CD4-positive, alpha-beta T cell treated with Interleukin-4 for 4 hours (primary cell): ENCODE measurements around the gene PRKRA.
"Not testable (repeated sequence)": the region's sequence is repeated elsewhere in the genome, so short reads cannot be mapped to it uniquely, and the experiment has no call there.

Experiments
- DNase-seq: peaks from one replicate; pipeline ENCODE4 v3.0.0-alpha.2; 2020

Gene PRKRA

DNA sequence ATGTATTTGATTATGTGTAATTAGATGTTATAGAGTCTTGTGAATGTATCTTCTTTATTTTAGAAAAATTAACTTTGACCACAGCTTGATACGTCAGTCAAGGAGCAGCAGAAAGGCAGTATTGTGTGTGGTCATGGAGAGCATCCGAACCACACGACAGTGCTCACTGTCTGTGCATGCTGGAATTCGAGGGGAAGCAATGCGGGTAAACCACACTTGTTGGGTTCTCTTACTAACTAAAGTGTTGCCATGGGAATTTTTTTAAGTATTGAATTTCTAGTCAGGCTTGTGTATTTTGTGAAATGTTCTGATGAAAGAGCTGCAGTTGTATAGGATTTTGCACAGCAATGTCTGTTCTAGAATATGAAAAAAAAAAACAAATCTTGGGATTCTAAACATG, 5.0 kb upstream of the PRKRA start:
- no peak for DNase-seq

GRCh38 chr2:178452870-178453269, 1.9 kb upstream of the PRKRA start:
- DNase-seq = no peak

DNA sequence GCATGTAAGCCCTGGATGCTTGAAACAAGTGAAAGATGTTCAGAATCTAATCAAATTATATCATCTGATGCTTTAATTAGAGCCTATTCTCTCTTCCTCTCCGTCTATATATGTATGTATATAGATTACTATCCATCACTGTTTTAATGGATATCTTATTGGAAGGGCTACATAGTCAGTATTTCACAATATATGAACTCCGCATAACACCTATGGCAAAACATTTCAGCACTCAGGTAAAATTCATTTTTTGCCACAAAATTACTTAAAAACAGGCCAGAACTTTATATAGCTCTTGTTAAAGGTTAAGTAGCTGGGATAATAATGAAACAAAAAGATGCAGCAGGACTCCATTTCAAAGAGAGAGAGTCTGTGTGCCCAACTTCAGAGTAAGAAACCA, 1.4 kb upstream of the PRKRA start:
- no peak for DNase-seq

DNA sequence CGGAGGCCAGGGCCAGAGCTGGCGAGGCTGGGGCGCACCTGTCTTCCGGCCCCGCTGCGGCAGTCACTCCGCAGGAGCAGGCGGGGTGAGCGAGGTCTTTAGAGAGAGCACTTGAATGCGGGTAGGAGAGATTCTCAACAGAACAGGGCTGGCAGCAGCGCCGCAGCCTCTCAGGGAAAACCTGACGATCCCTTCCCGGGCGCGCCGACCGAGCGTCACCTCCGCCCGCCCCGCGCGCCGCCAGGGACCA, 526 bp downstream of the PRKRA start:
- peak; percentile 79 for DNase-seq

DNA sequence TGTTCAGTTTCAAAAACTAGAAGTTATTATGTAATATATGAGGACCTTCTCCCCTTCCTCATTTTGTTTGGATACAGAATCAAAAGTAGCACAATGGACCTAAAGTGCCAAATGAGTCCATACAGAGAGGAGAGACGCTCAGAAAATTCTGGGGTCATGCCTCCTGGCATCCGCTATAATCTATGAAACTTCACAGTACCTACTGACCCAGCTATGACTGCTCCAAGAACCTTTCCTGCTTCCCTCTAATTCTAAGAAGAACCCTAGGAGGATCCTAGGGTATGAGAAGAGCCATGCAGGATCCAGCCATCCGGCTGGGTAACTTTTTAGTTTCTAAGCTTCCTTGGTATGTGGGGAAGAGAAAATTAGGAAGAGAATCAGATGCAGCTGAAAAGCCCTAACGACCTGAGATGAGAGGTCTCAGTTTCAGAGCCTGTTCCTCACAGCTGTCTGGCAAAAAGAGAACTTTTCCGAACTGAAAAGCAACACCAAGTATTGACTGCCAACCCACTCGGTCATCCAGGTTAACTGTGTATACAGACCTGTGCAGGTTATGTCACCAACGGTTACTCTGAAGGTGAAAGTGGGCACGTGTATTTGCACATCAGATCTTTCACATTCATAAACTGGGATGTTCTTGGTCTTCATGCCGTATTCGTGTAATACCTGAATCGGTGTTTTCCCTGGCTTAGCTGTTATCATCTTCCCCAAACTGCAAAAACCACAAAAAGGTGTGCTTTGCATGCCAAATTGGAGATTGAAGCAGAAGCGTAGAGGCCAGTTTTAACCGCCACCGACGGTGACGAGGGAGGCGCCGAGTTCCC, 1.1 kb downstream of the PRKRA start:
- DNase-seq = peak; percentile 71

DNA sequence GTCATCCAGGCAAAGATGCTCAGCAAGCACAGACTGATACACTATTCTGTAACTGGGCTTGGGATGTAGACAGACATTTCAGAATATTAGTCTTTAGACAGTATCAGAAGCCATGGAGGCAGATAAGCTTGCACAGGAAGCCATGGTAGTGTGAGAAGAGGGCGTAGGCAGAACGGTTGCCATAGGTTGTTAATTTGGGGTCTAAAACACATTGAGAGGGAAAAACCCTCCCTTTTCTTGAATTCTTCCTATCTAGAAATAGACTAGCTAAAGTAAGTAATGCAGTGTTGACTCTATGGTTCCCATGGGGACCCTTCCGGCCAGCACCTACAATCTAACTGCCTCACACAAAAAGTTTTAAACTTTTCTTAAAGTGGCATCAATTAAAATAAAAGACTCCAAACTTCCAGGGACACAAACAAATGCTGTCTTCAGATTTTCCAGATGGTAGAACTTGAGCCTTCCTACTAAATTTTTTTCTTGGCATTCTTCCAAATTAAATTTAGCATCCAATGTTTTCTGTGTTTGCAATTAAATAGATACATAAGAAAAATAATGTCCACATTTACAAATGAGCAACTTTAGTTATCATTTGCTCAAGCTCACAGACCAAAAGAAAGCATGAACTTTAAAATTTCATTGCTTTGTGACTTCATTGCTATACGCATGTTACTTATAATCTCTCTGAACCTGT, 1.9 kb downstream of the PRKRA start:
- peak; percentile 6 for DNase-seq

DNA sequence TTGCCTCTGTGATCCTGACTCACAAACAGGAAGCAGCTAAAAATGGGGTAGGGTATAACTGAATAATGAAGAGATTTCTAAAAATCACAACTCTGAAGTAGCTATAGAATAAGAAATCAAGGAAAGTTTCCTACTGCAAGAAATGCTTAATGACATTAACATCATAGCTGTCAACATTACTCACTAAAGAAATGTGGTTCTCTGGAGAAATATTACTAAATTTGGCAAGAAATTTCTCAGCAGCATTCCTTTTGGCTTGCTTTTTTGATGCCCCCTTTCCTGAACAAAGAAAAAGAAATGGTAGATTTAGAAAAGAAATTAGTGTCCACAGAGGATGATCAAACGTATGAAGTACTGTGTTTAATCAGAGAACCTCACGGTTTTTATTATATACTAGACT, 9.5 kb downstream of the PRKRA start:
- DNase-seq = no peak

DNA sequence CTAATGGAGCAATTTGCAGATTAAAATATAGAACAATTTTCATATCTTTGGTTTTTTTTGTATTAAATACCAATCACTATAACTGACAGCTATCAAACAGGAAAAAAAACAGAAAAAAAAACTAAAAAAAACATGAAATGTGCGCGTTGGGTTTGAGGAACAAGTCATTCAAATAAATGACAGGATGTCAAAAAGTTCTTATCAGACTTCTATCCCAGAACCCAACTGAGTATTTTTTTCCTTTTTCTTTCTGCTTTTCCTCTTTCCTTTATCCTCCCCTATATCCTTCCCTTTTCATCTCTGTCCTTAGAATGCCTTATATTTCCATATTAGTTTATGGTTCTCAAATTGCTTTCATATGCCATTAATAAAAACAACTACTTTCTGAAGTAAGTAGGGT, 14.3 kb downstream of the PRKRA start:
- no peak for DNase-seq

DNA sequence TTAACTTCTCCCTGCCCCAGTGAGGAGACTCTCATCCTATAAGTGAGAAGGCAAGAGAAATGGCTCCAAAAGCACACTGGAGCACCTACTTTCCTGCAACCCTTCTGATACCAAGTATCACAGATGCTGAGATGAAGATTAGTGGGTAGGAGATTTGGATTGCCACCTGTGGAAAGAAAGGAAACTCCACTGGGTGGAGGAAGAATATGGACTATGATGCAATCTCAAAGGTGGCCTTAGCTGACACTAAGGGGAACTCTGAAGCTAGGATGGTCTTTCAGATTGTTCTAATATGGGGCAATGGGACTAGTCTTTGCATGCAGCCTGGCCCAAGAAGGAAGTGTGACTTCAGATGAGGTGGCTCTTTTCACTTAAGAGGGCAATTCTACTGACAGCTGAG, 21.6 kb downstream of the PRKRA start:
- no peak for DNase-seq

DNA sequence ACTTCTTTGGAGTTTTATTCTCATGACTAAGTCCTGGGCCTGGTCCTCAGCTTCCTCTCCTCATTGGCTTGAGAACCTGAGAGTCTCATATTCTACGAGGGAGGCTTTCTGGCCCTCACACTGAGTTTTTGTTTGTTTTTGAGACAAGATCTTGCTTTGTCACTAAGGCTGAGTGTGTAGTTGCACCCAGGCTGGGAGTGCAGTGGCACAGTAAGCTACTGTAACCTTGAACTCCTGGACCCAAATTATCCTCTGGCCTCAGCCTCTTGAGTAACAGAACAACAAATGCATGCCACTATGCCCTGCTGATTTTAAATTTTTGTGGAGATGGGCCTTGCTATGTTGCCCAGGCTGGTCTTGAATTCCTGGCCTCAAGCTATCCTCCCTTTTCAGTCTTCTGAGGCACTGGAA, 22.6 kb downstream of the PRKRA start:
- no peak for DNase-seq

GRCh38 chr2:178427458-178427857, 23.5 kb downstream of the PRKRA start:
- no peak for DNase-seq

DNA sequence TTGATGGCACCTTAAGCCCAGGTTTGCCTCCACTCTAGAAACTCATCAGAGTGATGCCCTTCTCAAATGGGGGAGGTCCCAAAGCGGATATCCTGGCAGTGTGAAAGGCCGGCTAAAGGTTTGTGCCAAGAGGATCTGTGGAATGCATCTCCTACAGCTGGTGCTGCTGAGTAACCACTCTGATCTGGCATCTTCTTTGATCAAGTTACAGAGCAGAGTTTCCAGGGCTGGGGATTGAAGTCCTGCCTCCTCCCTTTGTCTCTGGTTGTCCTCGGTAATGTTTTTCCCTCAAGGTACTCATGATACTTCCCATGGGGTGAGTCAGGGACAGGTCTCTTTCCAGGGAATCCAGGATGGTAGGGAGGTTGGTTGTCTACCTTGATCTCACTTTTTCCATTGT, 24.6 kb downstream of the PRKRA start:
- no peak for DNase-seq

DNA sequence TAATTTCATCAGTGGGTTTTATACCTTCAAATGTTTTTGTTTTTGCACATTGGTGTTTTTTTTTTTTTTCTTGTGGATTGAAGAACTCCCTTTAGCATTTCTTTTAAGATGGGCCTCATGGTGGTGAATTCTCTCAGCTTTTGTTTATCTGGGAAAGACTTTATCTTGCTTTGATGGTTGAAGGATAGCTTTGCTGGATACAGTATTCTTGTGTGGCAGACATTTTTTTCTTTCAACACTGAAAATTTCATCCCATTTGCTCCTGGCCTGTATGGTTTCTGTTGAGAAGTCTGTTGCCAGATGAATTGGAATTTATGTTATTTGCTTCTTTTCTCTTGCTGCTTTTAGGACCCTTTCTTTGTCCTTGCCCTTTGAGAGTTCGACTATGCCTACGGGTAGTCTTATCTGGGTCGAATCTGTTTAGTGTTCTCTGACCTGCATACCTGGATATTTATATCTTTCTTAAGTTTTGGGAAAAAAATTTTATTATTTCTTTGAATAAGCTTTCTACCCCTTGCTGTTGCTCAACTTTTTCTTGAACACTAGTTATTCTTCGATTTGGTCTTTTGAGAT, 25.6 kb downstream of the PRKRA start:
- DNase-seq = no peak

DNA sequence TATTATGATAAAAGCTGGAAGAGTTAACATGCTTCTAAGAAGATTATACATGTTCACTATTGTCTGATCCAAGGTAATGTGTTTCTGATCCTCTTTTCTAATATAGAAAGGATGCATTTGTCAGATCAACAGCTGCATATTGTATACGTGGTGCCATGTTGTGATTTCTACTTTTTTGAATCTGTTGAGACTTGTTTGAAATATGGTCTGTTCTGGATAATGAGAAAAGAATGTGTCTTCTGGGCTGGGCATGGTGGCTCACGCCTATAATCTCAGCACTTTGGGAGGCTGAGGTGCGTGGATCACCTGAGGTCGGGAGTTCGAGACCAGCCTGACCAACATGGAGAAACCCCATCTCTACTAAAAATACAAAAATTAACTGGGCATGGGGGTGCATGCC, 27.2 kb downstream of the PRKRA start:
- not testable (repeated sequence) for DNase-seq

GRCh38 chr2:178422097-178422496, 28.9 kb downstream of the PRKRA start:
- DNase-seq = no peak

- DNase-seq = no peak
These were observed 30.4 kb downstream of the PRKRA start for GRCh38 chr2:178420463-178420999.

GRCh38 chr2:178419123-178419522, 31.9 kb downstream of the PRKRA start:
- DNase-seq = no peak

- DNase-seq = no peak
These were observed 32.5 kb downstream of the PRKRA start for GRCh38 chr2:178418426-178418825.

DNA sequence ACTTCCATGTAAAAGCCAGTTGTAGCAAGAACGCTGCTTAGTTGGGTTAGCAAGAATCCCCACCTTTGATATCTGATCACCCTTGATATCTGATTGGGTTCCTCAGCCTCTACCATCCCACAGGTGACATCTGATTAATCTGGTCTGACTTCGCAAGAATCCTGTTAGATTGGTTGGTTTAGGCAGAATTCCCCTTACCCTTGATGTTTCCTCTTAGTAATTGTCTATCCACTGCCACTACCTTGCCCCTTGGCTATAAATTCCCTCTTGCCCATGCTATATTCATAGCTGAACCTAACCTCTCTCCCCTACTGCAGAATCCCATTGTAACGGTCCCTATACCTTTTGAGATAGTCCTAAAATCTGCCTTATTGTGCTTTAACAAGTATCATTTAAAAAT, 33.1 kb downstream of the PRKRA start:
- no peak for DNase-seq

DNA sequence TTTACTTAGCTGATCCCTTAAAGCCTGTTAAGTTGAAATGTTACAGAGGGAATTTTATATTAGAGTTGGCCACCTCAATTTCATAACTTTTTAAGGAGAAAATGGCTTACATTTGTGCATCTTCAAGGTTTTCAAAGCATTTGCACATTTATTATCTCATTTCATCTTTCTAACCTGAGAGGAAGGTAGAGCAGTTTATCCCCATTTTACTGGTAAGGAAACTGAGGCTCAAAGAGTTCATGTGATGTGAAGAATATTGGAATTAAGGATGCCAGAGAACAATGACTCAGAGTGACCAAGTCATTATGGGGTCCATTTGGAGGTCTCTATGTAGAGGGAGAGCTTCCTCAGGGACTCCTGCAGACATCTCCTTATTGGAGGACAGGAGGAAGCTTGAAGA, 35.0 kb downstream of the PRKRA start:
- DNase-seq = no peak

DNA sequence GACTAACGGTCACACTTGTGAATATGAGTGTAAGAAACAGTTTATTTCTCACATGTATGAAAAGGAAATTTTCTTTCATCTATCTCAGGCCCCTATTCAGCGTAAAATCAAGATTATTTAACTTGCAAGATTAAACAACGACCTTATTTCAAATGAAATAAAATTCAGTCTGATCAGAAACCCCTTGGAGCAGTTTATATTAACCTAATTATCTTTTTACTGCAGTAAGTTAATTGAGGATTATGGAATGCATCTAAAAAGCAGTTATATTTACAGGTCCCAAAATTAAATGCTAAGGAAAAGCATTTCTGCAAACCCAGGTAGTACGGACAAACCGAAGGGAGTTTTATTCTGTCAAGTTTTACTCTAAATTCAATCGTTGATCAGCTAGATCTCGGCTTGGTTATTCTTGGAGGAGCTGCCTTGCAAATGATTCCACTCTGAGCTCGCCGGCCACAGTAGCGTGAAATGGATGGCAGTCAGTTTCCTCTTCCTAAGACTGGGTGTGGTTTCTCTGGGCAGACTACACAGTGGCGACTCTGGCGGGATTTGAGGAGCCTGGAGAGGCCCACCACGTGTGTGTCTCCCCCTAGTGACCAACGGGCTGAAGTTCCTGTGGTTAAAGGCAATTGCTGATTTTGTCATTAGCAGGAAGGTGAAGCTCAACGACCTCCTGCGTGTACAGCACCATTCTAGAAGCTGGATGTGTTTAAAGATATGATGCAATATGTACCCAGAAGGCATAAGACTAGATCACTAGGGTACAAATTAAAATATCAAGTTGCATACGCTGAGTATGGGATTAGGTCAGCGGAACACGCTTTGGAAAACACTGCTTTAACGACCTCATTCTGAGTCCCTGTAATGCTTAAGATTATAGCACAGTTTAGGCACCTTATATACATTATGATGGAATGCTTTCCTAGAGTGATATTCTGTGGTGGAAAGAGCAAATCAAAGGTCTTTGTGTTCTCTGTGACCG, 36.4 kb downstream of the PRKRA start:
- peak; percentile 82 for DNase-seq

GRCh38 chr2:178413472-178414265, 37.3 kb downstream of the PRKRA start:
- peak; percentile 69 for DNase-seq
